ENCODE results near the gene PADI1. TPM values are rescaled to one million over a fixed set of nuclear protein-coding genes. Genes with fewer than 3 reads are reported as not detected.

Gene PADI1
- total RNA-seq, 2 donors from 2014 or later, result not detected

- WGBS, 2 donors, result 86 to 90% methylated on average over 2 of the region's 2 CpGs
Observed at GRCh38 chr1:17280894-17281293, 76.0 kb downstream of the PADI1 start.

GRCh38 chr1:17281775-17282181, 76.8 kb downstream of the PADI1 start:
- WGBS, 2 donors, result 54 to 77% methylated on average over 3 to 8 of the region's 8 CpGs

More at GRCh38 chr1:17280894-17281293, 76.0 kb downstream of the PADI1 start:
- H3K9me3 ChIP-seq, result no peaks in the 10 kb centered on the region
- no peak overlapping the region for H3K27ac ChIP-seq
- DNase-seq (no peak), ATAC-seq (no peak)
- H3K36me3 ChIP-seq (replicated peaks in 1 of 2; ENCODE audit: insufficient read depth in 1 of 2, low read depth in 2 of 2), result no peaks in the 10 kb centered on the region
- TF ChIP-seq POLR2A (IDR thresholded peaks at IDR 0.05) (no peak), CTCF (IDR thresholded peaks at IDR 0.05) (no peak)
- intact Hi-C loops (cut with DNase I), result no loop called here
- peaks cover 22% of the 10 kb centered on the region for H3K4me1 ChIP-seq
- no peak overlapping the region for H3K4me3 ChIP-seq
- H3K27me3 ChIP-seq, result no peaks in the 10 kb centered on the region

GRCh38 chr1:17282836-17283235, 77.9 kb downstream of the PADI1 start:
- H3K4me1 ChIP-seq, result peaks cover 22% of the 10 kb centered on the region
- 78 to 79% methylated on average over 4 to 5 of the region's 5 CpGs for WGBS, 2 donors
- DNase-seq (no peak), ATAC-seq (no peak)
- no peak overlapping the region for H3K4me3 ChIP-seq
- no peaks in the 10 kb centered on the region for H3K9me3 ChIP-seq
- H3K27ac ChIP-seq, result no peak overlapping the region
- no peaks in the 10 kb centered on the region for H3K36me3 ChIP-seq (replicated peaks in 1 of 2; ENCODE audit: insufficient read depth in 1 of 2, low read depth in 2 of 2)
- intact Hi-C loops (cut with DNase I), result no loop called here
- TF ChIP-seq POLR2A (IDR thresholded peaks at IDR 0.05) (no peak), CTCF (IDR thresholded peaks at IDR 0.05) (no peak)
- H3K27me3 ChIP-seq, result no peaks in the 10 kb centered on the region

More at GRCh38 chr1:17281775-17282181, 76.8 kb downstream of the PADI1 start:
- peak in 1 of 4 donors; percentile 30 for DNase-seq
- intact Hi-C loops (cut with DNase I), result no loop called here
- no peak for ATAC-seq
- Histone ChIP-seq H3K9me3 (no peaks in the 10 kb centered on the region), H3K27ac (no peak overlapping the region), H3K4me1 (peaks cover 22% of the 10 kb centered on the region), H3K27me3 (no peaks in the 10 kb centered on the region), H3K4me3 (no peak overlapping the region), H3K36me3 (replicated peaks in 1 of 2; ENCODE audit: insufficient read depth in 1 of 2, low read depth in 2 of 2) (no peaks in the 10 kb centered on the region)
- TF ChIP-seq POLR2A (IDR thresholded peaks at IDR 0.05) (no peak), CTCF (IDR thresholded peaks at IDR 0.05) (no peak)

GRCh38 chr1:17286646-17287045, 81.7 kb downstream of the PADI1 start:
- Histone ChIP-seq H3K27ac (no peak overlapping the region), H3K36me3 (replicated peaks in 1 of 2; ENCODE audit: insufficient read depth in 1 of 2, low read depth in 2 of 2) (no peaks in the 10 kb centered on the region), H3K9me3 (no peaks in the 10 kb centered on the region), H3K4me3 (no peak overlapping the region), H3K4me1 (no peaks in the 10 kb centered on the region), H3K27me3 (no peaks in the 10 kb centered on the region)
- intact Hi-C loops (cut with DNase I), result no loop called here
- no peak for TF ChIP-seq POLR2A (IDR thresholded peaks at IDR 0.05)
- no peak for TF ChIP-seq CTCF (IDR thresholded peaks at IDR 0.05)
- no peak for DNase-seq
- ATAC-seq, result no peak
- 76 to 88% methylated on average over 3 to 5 of the region's 5 CpGs for WGBS, 2 donors

GRCh38 chr1:17287130-17287776, 82.3 kb downstream of the PADI1 start:
- H3K27me3 ChIP-seq, result no peaks in the 10 kb centered on the region
- H3K36me3 ChIP-seq (replicated peaks in 1 of 2; ENCODE audit: insufficient read depth in 1 of 2, low read depth in 2 of 2), result no peaks in the 10 kb centered on the region
- ATAC-seq (no peak), DNase-seq (no peak)
- H3K27ac ChIP-seq, result no peak overlapping the region
- no peak for TF ChIP-seq CTCF (IDR thresholded peaks at IDR 0.05)
- no peak for TF ChIP-seq POLR2A (IDR thresholded peaks at IDR 0.05)
- no peak overlapping the region for H3K4me3 ChIP-seq
- intact Hi-C loops (cut with DNase I), result no loop called here
- H3K9me3 ChIP-seq, result no peaks in the 10 kb centered on the region
- WGBS, 2 donors, result 91 to 92% methylated on average over 3 to 5 of the region's 5 CpGs
- no peaks in the 10 kb centered on the region for H3K4me1 ChIP-seq

Measured in body of pancreas (tissue), 4 donors.